ENCODE measurements around the gene LMBRD1.

Gene LMBRD1

GRCh38 chr6:69631552-69632346, 165.1 kb downstream of the LMBRD1 start:
- no peak for DNase-seq (ENCODE audit: low spot score)

GRCh38 chr6:69630767-69631166, 166.0 kb downstream of the LMBRD1 start:
- no peak for DNase-seq (ENCODE audit: low spot score)

- DNase-seq (ENCODE audit: low spot score): no peak
Measured at GRCh38 chr6:69627625-69628024, 169.2 kb downstream of the LMBRD1 start.

GRCh38 chr6:69624944-69625343, 171.9 kb downstream of the LMBRD1 start:
- DNase-seq (ENCODE audit: low spot score): no peak

Data from SK-N-DZ (cell line).